Activated CD4-positive, alpha-beta T cell treated with anti-CD3 and anti-CD28 coated beads, Interleukin-2, amount 10 ng/mL, durations not matched to agents 24 days and 14 days (primary cell): Measurements from ENCODE around the gene IL32. TPM values are rescaled to one million over a fixed set of nuclear protein-coding genes. Genes with fewer than 3 reads are reported as not detected.

Source experiments
- DNase-seq: peaks from one replicate; pipeline ENCODE4 v3.0.0; 2022
- H3K27ac Mint-ChIP-seq: one replicate; pipeline ENCODE4 v1.8.0; 2022; ENCODE audit warnings: mild to moderate bottlenecking, mixed read lengths
- H3K27me3 Mint-ChIP-seq: one replicate; pipeline ENCODE4 v1.8.0; 2022; ENCODE audit warnings: mixed read lengths
- H3K36me3 Mint-ChIP-seq: one replicate; pipeline ENCODE4 v1.8.0; 2022; ENCODE audit warnings: low read depth, mild to moderate bottlenecking, mixed read lengths
- H3K4me1 Mint-ChIP-seq: one replicate; pipeline ENCODE4 v1.8.0; 2021; ENCODE audit warnings: mixed read lengths
- H3K4me3 Mint-ChIP-seq: one replicate; pipeline ENCODE4 v1.8.0; 2022; ENCODE audit warnings: mild to moderate bottlenecking, moderate library complexity, mixed read lengths
- H3K9me3 Mint-ChIP-seq: one replicate; pipeline ENCODE4 v1.8.0; 2021; ENCODE audit warnings: mixed read lengths
- intact Hi-C: fragments of 100-400 bp; cut with micrococcal nuclease; formaldehyde crosslinking; loops from one replicate; pipeline ENCODE4 v1.15.1; 2023
- total RNA-seq: library from RNA; stranded (reverse); gene quantifications from 2 replicates; pipeline ENCODE4 v1.2.3, GENCODE V29; 2022

IL32 gene
- total RNA-seq, 1 donor from 2014 or later = 918 TPM

DNA sequence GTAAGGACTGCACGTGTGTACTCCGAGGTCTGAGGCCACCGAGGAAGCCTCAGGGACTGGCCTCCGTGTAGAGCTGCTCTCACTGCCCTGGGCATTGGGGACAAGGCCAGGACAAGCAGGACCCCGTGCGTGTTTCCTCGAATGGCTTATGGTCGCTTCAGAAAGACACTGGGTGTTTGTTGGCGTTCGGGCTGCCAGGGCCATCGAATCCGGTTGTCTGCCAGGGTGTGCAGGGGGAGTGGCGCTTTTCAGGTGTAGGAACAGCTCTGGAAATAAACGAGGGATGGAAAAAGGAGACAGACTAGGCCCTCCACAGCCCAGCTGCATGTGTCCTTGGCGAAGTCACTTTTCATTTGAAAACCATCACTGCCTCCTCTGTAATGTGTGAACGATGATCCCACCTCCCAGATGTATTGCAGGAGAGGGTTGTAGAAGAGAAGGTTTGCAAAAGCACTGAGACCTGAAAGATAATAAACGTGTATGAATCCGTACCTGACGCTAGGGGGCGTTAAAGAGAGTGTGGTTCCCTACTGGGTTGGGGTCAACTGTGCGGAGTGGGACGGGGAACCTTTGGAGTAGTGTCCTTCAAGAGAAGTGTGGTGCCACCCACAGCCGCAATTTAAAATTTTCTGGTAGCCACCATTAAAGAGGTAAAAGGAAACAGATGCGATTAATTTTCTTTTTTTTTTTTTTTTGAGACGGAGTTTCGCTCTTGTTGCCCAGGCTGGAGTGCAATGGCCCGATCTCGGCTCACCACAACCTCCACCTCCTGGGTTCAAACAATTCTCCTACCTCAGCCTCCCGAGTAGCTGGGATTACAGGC lies 35.8 kb downstream of the IL32 start:
- Mint-ChIP-seq H3K36me3 (no peaks in the 10 kb centered on the region), H3K27me3 (peaks cover 2% of the 10 kb centered on the region), H3K4me1 (peaks cover 36% of the 10 kb centered on the region), H3K27ac (peak overlapping the region; percentile 85), H3K9me3 (no peaks in the 10 kb centered on the region), H3K4me3 (peak overlapping the region; percentile 78)
- intact Hi-C loops = loop anchor here (2.0 kb wide), 1 partner anchor 42 kb away; no protein-coding TSS in a partner anchor
- peak; percentile 86 for DNase-seq

DNA sequence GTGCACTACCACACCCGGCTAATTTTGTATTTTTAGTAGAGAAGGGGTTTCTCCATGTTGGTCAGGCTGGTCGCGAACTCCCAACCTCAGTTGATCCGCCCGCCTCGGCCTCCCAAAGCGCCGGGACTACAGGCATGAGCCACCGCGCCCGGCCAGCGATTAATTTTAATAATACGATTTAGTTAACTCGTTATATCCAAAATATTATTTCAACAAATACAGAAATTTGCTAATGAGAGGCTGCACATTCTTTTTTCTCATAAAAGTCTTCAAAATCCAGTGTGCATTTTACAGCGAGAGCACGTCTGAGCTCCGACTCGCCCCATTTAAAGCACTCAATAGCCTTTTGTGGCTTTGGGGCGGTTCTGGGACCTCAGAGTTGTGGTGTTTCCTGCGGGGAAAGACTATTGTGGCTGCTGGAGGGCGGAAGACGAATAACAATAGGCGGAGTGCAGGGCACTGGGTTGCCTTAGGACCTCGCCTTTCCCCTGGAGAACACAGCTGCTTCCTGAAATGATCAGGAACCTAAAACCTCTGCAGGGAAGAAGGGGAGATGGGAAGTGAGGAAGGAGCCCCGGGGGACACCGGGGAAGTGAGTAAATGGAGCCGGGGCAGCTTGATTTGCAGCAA lies 36.5 kb downstream of the IL32 start:
- peaks cover 36% of the 10 kb centered on the region for H3K4me1 Mint-ChIP-seq
- H3K4me3 Mint-ChIP-seq = peak overlapping the region; percentile 78

DNA sequence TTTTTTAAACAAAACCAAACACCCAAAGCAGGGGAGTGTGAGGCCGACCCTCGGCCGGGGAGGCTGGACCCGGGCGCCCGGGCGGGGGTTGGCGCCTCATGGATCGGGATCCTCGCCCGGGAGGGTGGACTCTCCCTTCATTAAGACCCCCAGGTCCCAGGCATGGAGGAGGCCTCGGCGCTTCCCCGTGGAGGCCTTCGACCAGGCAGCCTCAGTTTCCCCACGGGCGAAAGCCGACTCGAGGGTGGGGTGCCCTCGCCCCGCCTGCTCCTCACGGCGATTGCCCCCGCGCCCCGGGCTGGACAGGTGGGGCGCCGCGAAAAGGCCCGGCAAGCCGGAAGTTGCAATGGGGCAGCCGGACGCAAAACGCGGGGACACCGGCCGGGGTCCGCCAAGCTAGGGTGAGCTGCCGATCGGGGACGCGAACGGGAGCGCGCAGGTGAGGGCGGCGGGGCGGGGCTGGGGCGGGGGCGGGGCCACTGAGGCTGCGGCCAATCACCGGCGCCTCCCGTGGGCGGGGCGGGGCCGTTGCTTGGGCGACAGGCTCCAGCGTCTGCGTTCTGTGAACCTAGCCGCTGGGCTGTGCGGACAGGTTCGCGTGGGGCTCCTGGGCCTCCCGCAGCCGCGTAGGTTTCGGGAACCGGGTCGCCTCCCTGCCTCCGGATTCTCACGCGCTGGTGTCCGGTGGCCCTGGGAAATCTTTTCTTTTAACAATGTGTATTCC lies 40.9 kb downstream of the IL32 start:
- Mint-ChIP-seq H3K4me3 (peak overlapping the region; percentile 88), H3K4me1 (peaks cover 22% of the 10 kb centered on the region), H3K36me3 (no peaks in the 10 kb centered on the region), H3K27ac (peak overlapping the region; percentile 90), H3K27me3 (peaks cover 2% of the 10 kb centered on the region), H3K9me3 (no peaks in the 10 kb centered on the region)
- DNase-seq = peak; percentile 97
- intact Hi-C loops = loop anchor here (1.0 kb wide), 2 partner anchors 18 to 44 kb away; no protein-coding TSS in a partner anchor

More for the DNA sequence above, 36.5 kb downstream of the IL32 start:
- H3K36me3 Mint-ChIP-seq = no peaks in the 10 kb centered on the region
- peak overlapping the region; percentile 86 for H3K27ac Mint-ChIP-seq
- peaks cover 2% of the 10 kb centered on the region for H3K27me3 Mint-ChIP-seq
- intact Hi-C loops = loop anchor here (2.0 kb wide), 1 partner anchor 43 kb away; no protein-coding TSS in a partner anchor
- peak; percentile 80 for DNase-seq
- no peaks in the 10 kb centered on the region for H3K9me3 Mint-ChIP-seq

DNA sequence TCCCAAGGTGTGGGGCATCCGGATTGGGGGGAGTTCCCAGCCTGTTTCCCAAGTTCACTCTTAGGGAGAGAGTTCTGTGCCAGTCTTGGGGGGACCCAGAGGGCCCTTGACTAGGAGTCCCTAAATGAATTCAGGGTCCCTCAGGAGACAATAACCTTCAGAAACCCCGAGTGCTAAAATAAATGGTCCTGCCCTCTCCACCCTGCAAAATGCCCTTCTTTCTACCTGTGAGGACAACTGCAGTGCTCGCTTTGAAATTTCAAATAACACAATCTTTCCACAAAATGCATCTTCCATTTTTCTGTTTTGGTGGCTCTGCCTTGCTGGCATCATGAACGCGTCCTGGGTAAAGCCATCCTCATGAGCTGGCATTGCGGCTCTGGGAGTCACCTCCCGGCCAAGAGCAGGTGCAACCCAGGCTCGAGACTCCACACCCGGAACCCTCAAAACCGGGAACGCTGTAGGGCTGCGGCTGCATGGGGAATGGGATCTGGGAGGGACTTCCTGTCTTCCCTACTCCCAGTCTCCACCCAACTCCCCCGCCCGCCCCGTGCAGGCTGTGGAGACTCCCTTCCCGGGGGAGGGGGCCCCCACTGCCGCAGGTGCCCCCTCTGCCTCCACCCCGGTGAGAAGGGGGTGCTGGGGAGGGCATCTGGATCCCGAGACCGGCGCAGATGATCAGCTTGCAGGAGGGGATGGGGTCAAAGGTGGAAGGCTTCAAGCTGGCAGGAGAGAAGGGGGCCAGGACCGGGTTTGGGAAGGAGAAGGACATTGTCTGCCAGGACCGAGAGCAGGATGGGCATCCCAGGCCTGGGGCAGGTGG lies 46.8 kb downstream of the IL32 start, which contains the start of gene ZNF205:
ZNF205 (plus strand) TSS at position 529 of the 823 bp plus-strand sequence. CDS start 845 bp downstream, outside the sequence.
- Mint-ChIP-seq H3K36me3 (no peaks in the 10 kb centered on the region), H3K27ac (no peak within 1 kb of the TSS), H3K4me3 (no peak within 1 kb of the TSS), H3K4me1 (peaks cover 4% of the 10 kb centered on the region), H3K9me3 (no peaks in the 10 kb centered on the region), H3K27me3 (peaks cover 14% of the 10 kb centered on the region)
- no peak for DNase-seq
- intact Hi-C loops = no loop called here

DNA sequence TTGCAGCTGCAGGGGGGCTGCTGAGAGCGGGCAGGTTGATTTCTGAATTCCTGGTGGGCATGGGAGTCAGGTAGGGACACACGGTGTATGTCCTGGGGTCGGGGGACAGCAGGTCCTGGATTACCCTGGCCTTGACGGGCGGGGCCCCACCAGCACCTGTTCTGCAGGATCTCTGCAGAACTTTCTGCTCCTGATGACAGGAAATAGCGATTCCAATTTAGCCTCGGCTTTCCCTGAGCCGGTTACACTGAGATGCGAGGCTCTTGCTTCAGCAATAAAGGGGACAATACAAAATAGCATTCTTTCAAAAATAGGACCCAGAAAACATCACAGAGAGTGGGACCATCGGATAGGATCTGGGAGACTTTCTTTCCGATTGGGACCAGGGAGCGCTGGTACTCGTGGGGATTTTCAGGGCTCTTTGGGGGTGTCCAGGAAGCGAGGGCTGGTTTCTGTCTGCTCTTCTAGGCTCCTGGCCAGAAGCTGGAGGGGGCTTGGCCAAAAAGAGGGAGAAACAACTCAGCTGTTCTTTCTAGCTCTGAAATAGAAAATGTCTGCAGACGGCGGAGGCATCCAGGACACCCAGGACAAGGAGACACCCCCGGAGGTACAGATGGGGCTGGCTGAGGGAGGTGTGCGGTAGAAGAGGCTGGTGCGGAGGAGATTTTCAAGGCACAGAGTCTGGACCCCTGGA lies 47.6 kb downstream of the IL32 start:
- Mint-ChIP-seq H3K27me3 (peaks cover 14% of the 10 kb centered on the region), H3K4me3 (no peak overlapping the region), H3K27ac (no peak overlapping the region), H3K9me3 (no peaks in the 10 kb centered on the region), H3K36me3 (no peaks in the 10 kb centered on the region), H3K4me1 (peaks cover 2% of the 10 kb centered on the region)
- intact Hi-C loops = no loop called here
- no peak for DNase-seq

DNA sequence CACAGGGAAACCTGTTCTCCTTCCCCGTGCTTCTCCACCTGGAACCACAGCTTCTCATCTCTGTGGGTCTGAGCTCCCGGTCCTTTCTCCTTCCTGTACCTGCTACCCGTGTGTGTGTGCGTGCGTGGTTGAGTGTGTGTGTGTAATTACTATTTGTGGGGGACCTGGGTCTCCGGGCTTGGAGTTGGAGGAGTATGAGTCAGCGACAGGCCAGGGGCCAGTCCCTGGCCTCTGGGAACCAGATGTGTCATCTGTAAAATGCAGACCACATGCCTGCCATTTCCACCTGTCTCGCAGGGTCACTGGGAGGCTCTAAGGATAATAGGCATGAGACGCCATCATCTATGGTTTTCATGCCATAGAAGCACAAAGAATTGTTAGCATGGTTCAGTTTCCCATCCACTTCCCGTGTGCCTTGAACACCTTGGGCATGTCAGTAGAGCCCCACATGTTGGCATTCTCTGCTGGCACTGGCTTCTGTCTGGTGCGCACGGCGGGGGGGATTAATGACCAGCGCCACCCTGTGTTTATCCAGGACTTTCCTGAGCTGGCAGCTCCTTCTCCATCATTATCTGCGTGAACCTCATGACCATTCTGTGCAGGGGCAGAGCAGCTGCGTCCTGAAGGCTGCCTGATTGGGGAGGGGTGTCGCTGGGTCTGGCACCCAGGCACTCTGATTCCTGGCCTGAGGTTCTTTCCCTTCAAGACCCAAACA lies 48.5 kb downstream of the IL32 start:
- Mint-ChIP-seq H3K4me1 (peaks cover 2% of the 10 kb centered on the region), H3K36me3 (no peaks in the 10 kb centered on the region), H3K9me3 (no peaks in the 10 kb centered on the region), H3K27me3 (peaks cover 14% of the 10 kb centered on the region), H3K27ac (no peak overlapping the region), H3K4me3 (no peak overlapping the region)
- no peak for DNase-seq
- intact Hi-C loops = no loop called here

DNA sequence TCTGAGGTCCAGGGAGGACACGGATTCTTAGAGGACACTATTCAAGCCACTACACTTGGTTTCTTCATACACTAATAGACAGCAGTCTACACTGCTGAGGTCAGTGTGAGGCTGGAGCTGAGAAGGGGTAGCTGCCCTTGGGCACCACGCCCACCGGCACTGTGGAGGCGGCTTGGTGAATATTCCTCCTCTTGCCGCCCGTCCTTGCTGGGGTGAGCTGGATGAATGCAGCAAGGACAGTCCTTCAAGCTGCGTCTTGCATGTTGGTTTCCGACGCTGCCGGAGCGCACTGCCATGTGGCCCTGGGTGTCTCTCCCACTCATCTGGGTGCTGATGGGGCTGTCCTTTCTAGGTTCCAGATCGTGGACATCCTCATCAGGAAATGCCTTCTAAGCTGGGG lies 49.6 kb downstream of the IL32 start:
- H3K4me3 Mint-ChIP-seq = no peak overlapping the region
- no peak for DNase-seq
- peaks cover 12% of the 10 kb centered on the region for H3K27me3 Mint-ChIP-seq
- no peaks in the 10 kb centered on the region for H3K36me3 Mint-ChIP-seq
- intact Hi-C loops = no loop called here
- no peaks in the 10 kb centered on the region for H3K9me3 Mint-ChIP-seq
- H3K27ac Mint-ChIP-seq = no peak overlapping the region
- peaks cover 2% of the 10 kb centered on the region for H3K4me1 Mint-ChIP-seq

DNA sequence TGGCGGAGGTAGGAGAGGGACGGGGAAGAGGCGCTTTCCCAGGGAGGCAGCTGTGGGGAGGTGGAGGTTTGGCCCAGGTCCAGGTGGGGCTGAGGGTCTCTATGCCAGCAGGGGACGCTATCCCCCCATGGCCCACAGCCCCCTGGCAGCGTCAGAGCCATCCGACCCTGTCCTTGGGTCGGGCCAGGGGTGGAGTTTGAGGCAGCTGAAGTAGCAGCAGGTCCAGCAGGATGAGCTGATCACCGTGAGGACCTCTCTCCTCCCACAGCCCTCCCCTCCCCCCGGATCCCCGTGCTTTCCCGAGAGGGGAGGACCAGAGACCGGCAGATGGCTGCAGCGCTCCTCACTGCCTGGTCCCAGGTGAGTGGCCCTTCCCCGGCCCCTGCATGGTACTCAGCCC lies 50.1 kb downstream of the IL32 start:
- Mint-ChIP-seq H3K36me3 (no peaks in the 10 kb centered on the region), H3K9me3 (no peaks in the 10 kb centered on the region), H3K4me1 (peaks cover 2% of the 10 kb centered on the region), H3K27me3 (peaks cover 12% of the 10 kb centered on the region), H3K27ac (no peak overlapping the region), H3K4me3 (no peak overlapping the region)
- no peak for DNase-seq
- intact Hi-C loops = no loop called here

DNA sequence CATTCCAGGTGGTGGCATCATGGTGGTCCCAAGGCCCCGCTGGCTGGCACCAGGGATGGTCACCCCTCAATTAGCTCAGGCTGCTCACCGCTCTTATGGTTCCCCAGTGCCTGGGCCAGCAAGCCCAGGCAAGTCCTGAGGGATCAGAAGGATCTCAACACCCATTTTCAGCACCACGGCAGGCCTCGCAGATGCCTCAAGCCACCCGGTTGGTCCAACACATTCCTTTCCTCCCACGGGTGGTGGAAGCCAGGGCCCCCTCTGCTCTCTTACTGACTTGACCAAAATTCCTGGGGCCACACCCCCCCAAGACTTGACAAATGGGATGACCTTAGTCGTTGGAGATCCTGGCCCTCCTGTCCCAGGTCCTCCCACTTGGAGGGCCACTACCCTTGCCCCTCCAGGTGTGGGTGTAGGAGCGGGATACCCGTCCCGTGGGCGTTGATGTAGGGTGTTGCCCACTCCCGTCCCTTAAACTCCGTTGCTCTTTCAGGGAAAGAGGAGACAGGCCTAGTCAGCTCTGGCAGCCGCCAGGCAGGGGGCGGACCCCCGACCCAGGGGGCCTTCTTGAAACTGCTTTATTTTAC lies 52.9 kb downstream of the IL32 start:
- Mint-ChIP-seq H3K4me3 (no peak overlapping the region), H3K27me3 (peaks cover 2% of the 10 kb centered on the region), H3K9me3 (no peaks in the 10 kb centered on the region), H3K4me1 (peaks cover 3% of the 10 kb centered on the region), H3K36me3 (no peaks in the 10 kb centered on the region), H3K27ac (no peak overlapping the region)
- intact Hi-C loops = no loop called here
- no peak for DNase-seq

DNA sequence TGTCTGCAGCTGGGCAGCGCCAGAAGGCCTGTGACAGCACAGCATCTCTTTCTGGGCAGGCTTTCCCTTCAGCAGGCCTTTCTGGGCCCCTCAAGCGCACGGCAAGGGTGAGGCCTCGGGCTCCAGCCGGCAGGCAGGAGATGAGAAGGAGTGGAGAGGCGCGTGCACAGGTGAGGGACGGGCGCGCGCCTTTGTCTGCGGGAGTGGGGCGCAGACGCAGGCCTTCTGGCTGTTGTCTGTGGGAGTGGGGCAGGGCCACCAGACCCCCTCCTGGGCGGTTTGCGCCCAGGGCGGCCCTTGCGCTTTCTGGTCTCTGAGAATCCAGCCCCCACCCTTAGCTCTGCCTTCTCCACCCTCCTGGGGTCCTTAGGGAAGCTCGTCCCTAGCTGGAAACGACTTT lies 53.4 kb downstream of the IL32 start:
- intact Hi-C loops = no loop called here
- H3K4me3 Mint-ChIP-seq = no peak overlapping the region
- H3K27ac Mint-ChIP-seq = no peak overlapping the region

More for the DNA sequence above, 53.4 kb downstream of the IL32 start:
- H3K4me1 Mint-ChIP-seq = peaks cover 7% of the 10 kb centered on the region
- no peaks in the 10 kb centered on the region for H3K27me3 Mint-ChIP-seq
- DNase-seq = no peak
- H3K36me3 Mint-ChIP-seq = no peaks in the 10 kb centered on the region
- H3K9me3 Mint-ChIP-seq = no peaks in the 10 kb centered on the region
